Stimulated activated CD8-positive, alpha-beta memory T cell treated with anti-CD3 and anti-CD28 coated beads, Interleukin-7, amount 100 ng/mL, for 48 hours (primary cell): ENCODE results near the gene GRAP.

Source experiments
- DNase-seq, 2 donors: peaks; one replicate each; pipeline ENCODE4 v3.0.0-alpha.2; 2020; ENCODE audit warnings: low read depth in 1 of 2; ENCODE audit errors: extremely low read depth in 1 of 2

GRAP gene

DNA sequence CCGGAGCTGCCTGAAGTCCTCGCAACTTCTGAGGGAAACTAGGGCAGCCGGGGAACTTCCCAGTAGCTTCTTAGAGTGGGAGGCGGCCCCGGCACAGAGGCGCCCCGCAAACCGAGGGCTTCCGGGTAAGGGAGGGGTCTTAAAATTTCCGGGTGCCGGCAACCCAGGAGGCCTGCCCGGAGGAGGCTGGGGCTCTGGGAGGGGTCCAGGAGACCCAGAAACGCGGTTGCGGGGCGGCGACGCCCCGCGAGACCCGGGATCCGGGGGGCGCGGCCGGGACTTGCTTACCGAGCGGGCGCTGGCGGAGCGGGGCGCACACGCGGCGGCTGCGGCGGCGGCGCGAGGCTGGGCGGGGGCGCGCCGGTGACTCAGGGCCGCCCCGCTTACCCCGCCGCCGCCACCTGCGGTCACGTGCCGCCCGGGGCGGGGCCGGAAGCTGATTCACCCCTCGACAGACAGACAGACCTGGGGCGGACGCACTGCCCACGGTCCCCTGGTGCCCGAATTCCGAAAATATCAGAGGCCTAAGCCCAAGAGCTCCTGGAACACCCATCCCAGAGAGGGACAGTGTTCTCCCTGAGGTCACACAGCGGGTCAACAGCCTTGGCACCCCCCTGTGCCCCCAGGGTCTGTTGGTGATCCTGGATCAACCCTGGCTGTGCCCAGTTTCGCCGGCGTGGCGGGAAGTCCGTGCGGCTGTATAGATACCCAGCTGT, 42.2 kb downstream of the GRAP start, which contains the start of gene FAM83G:
Gene FAM83G, minus strand, starts transcription at position 344 of the 716 bp plus-strand sequence. CDS start 723 bp downstream, outside the sequence.
- DNase-seq: peak; percentile 79

GRCh38 chr17:19003543-19004420, 43.0 kb downstream of the GRAP start:
- peak in 1 of 2 donors; percentile 19 for DNase-seq

DNA sequence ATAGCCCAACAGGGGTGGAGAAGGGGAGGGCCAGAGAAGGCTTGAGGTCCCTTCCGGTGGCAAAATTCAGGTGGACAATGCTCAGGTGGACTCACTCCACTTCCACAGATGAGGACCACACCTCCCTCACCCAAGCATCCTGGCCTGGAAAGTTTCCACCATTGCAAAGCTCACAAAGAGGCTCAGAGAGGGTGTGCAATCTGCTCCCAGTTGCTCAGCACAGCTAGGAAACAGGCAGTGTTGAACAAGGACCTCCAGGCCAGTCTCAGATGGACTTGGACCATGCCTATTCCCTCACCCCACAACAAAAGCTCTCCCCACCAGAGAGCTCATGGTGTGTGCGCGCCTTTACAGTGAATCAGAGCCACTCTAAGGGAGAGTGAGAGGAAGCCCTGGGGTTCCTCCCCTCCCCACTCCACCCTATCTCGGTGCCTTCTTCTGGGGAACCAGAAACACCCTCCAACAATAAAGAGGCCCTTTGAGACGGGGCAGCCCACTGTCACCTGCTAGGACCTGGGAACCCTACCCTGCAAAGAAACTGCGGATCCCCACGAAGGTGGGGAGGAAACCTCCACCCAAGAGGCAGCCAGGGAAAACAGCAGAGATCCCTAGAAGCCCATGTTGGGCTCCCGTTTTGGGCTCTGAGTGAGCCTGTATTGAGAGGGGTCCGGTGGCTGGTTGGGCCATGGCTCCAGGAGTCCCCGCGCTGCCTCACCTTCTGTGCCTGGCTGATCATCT, 43.8 kb downstream of the GRAP start:
- no peak for DNase-seq

DNA sequence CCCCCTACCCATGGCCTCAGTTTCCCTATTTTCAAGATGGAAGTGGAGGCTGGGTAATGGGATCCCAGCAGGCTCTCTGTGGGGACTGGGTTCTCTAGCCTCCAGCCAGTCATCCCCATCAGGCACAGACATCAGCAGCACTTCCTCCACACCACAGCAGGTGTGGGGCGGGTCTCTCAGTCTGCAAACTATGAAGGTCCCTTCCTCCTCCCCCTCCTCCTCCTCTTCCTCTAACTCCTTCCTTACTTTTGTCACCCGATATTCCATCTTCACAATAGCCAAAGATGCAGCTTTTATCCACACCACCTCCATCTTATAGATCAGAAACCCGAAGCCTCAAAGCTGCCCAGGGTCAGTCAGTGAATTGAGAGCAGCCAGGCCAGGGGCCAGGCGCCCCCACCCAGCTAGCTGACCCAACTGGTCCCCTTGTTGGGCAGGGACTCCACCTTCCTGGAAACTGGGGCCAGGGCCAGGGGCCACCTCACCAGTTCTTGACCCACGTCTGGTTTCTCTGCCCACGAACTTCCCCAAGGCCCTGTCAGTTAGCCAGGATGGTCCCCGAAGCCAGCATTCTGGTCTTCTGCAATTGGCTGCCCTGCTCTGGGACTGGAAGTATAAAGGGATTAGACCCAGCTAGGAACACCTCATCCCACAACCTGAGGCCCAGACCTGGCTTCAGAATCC, 44.7 kb downstream of the GRAP start:
- DNase-seq: no peak

- DNase-seq: no peak
Observed at GRCh38 chr17:19000531-19001325, 46.0 kb downstream of the GRAP start.

GRCh38 chr17:18999911-19000310, 46.8 kb downstream of the GRAP start:
- DNase-seq: no peak

- no peak for DNase-seq
Observed at GRCh38 chr17:18999394-18999793, 47.4 kb downstream of the GRAP start.

DNA sequence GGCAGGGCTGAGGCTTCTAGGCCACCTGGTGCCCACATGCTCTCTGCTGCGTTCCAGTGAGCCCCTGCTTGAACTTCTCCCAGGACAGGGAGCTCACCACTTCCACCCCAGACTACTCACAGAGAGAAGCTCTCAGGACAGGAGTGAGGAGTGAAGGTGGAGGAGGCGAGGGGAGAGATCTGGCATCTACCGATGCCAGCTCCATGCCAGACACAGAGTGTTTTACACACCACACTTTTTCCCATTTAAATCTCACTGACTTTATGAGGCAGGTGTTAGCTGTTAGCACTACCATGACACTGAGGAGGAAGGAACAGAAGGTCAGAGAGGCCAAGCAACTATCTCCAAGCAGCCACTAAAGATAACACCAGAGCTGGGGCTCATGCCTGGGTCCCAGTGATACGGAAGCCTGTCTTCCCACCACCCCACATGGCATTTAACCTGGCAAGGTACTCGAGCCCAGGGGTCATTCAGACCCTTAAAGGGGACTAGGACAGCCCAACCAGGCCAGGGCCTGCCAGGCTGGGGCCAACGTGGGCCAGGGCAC, 49.0 kb downstream of the GRAP start:
- DNase-seq: no peak

DNA sequence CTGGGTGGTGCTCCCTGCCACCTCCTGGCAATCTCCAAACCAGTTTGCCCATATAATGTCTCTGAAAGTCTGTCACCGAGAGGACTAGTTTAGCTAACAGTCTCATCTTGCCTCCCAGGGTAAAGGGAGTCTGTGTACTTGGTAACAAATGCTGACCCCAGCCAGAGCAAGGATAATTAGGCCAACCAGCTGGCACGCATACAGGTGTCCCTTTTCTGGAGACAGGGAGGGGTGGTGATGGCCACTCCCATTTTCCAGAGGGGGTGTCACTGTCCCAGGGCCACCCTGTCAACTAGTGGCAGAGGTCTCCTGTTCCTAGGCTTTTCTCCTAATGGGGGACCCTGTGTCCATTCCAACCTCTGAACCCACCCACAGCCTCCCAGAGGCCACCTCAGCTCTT, 50.3 kb downstream of the GRAP start:
- no peak for DNase-seq

GRCh38 chr17:18995220-18995619, 51.5 kb downstream of the GRAP start:
- no peak for DNase-seq

- no peak for DNase-seq
Observed at GRCh38 chr17:18994631-18995030, 52.1 kb downstream of the GRAP start.

DNA sequence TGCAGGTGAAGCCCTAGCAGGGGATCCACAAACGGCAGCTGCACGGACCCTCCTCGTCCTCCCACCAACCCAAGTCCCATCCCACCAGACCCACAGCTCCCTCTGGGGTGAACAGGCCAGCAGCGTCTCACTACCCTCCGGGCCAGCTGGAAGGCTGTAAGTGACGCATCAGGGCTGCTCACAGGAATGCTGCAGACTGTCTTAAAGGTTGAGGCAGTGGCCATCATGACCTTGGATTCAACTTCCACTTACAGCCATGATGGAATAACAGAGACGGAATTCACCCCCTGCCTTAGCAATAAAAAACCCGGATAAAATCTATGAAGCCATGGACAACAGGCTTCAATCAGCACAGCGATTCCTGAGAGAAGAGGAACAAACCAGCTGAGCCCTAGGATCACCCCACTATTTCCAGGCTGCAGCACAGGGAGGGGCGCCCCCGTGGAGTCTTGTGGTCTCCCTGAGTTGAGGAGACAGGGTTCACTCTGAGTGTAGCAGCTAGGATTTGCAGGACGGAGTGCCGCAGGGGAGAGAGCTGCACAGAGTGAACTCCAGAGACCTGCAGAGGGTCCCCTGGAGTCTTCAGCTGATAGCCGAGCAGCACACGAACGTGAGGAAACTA, 52.7 kb downstream of the GRAP start:
- no peak for DNase-seq

- no peak for DNase-seq
Observed at GRCh38 chr17:18992454-18993130, 54.2 kb downstream of the GRAP start.

- DNase-seq: no peak
Observed at GRCh38 chr17:18991531-18992315, 55.0 kb downstream of the GRAP start.

- no peak for DNase-seq
Observed at GRCh38 chr17:18990331-18990730, 56.4 kb downstream of the GRAP start.

DNA sequence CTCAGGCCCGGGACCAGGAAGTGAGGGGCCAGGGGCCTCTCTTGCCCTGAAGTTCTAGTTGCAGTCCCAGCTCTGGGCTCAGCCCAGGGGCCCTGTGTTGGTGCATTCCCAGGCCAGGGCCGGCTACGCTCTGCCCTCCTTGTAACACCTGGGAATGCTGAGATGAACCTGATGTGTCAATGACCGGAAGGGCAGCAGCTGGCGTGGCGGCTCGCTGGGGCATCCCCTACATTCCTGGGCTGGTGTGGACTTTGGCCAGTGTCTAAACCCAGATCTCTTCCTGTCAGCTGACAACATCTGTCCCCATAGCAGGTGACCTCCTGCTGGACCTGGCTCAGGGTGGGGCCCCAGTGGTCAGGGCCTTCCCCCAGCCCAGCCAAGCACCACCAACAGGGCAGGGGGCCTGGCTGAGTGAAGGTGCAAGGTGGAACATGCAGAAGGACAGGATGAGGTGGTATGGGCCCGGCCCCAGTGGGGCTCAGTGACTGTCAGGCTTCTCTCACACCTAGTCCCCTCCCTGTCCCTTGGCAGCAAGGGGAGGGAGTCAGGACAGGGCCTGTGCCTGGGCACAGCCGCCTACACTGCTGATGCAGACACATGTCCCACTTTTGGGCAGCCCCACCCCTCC, 58.1 kb downstream of the GRAP start:
- no peak for DNase-seq

- no peak for DNase-seq
Observed at GRCh38 chr17:18987862-18988545, 58.8 kb downstream of the GRAP start.
